Activated T-cell treated with anti-CD3 and anti-CD28 coated beads, Interleukin-2, amount 50 U/mL, for 72 hours (primary cell): ENCODE data around the gene SAMD1. TPM values are rescaled to one million over a fixed set of nuclear protein-coding genes. Genes with fewer than 3 reads are reported as not detected.
A peak's percentile ranks its signal among the peaks of the same experiment; 100 is the strongest.
"Not testable (repeated sequence)": the region's sequence is repeated elsewhere in the genome, so short reads cannot be mapped to it uniquely, and the experiment has no call there.

ENCODE experiments used
- ATAC-seq, 2 donors: fragments of 150-1000 bp; cut with Tn5 transposase; replicated peaks in 1 of 2; 2 replicates each; pipeline ENCODE4 v1.10.0; 2021; ENCODE audit warnings: moderate library complexity in 2 of 2, mild to moderate bottlenecking in 1 of 2
- DNase-seq, 2 donors: peaks; one replicate each; pipeline ENCODE4 v3.0.0; 2021 to 2022; ENCODE audit warnings: mixed read lengths in 1 of 2
- H3K27ac Mint-ChIP-seq: one replicate; pipeline ENCODE4 v1.8.0; 2022; ENCODE audit warnings: mild to moderate bottlenecking, moderate library complexity, mixed read lengths
- H3K27me3 Mint-ChIP-seq: one replicate; pipeline ENCODE4 v1.8.0; 2022; ENCODE audit warnings: low read depth, mixed read lengths
- H3K36me3 Mint-ChIP-seq, 2 donors: one replicate each; pipeline ENCODE4 v1.8.0; 2022; ENCODE audit warnings: mixed read lengths in 2 of 2, mild to moderate bottlenecking in 1 of 2; ENCODE audit not compliant: insufficient read depth in 2 of 2
- H3K4me1 Mint-ChIP-seq: one replicate; pipeline ENCODE4 v1.8.0; 2022; ENCODE audit warnings: low read depth, mixed read lengths
- H3K4me3 Mint-ChIP-seq, 2 donors: one replicate each; pipeline ENCODE4 v1.8.0; 2022; ENCODE audit warnings: mild to moderate bottlenecking in 2 of 2, mixed read lengths in 2 of 2, moderate library complexity in 2 of 2
- H3K9me3 Mint-ChIP-seq, 2 donors: one replicate each; pipeline ENCODE4 v1.8.0; 2022; ENCODE audit warnings: mixed read lengths in 2 of 2
- total RNA-seq, 2 donors: library from RNA; stranded (reverse); gene quantifications; one replicate each; pipeline ENCODE4 v1.2.3, GENCODE V29; 2022

Gene SAMD1
- total RNA-seq, 2 donors from 2014 or later, result 41.6 to 77.1 TPM

DNA sequence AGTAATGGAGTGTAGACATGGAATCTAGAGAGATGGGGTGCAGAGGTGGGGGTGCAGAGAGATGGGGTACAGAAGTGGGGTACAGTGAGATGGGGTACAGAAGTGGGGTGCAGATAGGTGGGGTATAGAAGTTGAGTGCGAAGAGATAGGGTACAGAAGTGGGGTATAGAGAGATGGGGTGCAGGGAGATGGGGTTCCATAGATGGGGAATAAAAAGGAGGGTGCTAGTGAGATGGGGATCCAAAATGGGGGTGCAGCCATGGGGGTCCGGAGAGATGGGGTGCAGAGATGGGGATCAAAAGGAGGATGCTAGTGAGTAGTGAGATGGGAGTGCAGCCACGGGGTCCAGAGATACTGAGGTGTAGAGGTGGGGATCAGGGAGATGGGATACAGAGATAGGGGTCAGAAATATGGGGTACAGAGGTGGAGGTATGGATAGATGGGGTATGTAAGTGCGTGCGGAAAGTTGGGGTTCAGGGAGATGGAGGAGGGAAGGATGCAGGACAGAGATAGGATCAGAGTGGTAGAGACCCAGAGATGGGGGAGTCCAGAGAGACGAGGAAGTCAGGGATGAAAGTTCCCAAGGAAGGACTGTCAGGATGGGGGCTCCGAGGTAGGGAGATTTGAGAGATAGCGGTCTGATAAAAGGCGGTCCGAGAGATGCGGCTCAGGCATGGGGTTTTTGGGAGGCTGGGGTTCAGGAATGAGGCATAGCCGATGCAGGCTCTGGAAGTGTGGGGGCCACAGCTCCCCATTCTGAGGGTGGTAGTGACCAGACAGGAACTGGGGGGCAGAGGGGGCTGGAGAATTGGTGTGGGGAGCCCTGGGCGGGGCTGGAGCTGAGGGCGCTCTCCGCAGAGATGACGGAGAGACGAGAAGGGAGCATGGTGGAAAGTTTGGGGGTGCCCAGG lies 32.1 kb downstream of the SAMD1 start:
- H3K27me3 Mint-ChIP-seq, result peaks cover 34% of the 10 kb centered on the region
- H3K27ac Mint-ChIP-seq, result no peak overlapping the region
- no peaks in the 10 kb centered on the region for H3K9me3 Mint-ChIP-seq
- H3K4me1 Mint-ChIP-seq, result peaks cover 22% of the 10 kb centered on the region
- H3K36me3 Mint-ChIP-seq, result no peaks in the 10 kb centered on the region
- no peak for DNase-seq
- ATAC-seq, result no peak
- peak overlapping the region; percentile 85 to 86 for H3K4me3 Mint-ChIP-seq

GRCh38 chr19:14056741-14057356 lies 33.7 kb downstream of the SAMD1 start:
- Mint-ChIP-seq H3K27ac (no peak overlapping the region), H3K36me3 (peaks cover 6 to 9% of the 10 kb centered on the region in 2 donors), H3K9me3 (no peaks in the 10 kb centered on the region), H3K4me3 (peak overlapping the region; percentile 45 to 59), H3K4me1 (peaks cover 22% of the 10 kb centered on the region), H3K27me3 (peaks cover 34% of the 10 kb centered on the region)
- ATAC-seq (no peak), DNase-seq (no peak)

DNA sequence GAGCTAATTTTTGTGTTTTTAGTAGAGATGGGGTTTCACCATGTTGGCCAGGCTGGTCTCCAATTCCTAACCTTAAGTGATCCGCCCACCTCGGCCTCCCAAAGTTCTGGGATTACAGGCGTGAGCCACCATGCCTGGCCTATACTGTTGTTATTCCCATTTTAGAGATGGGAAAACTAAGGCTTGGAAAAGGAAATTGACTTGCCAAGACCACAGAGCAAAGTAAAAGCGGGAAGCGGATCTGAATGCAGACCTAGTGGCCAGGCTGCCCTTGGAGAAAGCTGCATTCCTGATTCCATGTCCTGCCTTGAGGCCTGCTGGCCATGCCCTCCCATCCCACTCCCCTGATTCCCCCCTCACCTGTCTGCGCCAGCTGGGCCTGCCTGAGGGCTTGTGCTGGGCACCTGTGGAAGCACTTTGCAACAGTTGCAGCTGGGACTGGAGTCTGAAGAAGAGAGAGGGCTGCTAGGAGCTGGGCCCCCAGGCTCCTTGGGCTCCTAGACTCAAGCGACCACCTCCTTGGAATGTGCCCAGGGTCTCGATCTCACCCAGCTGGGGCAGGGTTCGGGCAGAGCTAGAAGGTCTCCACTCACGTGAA lies 34.4 kb downstream of the SAMD1 start:
- H3K36me3 Mint-ChIP-seq, result peaks cover 6 to 13% of the 10 kb centered on the region in 2 donors
- H3K4me3 Mint-ChIP-seq, result no peak overlapping the region
- peaks cover 22% of the 10 kb centered on the region for H3K4me1 Mint-ChIP-seq
- H3K27ac Mint-ChIP-seq, result no peak overlapping the region
- DNase-seq (no peak), ATAC-seq (no peak)
- no peaks in the 10 kb centered on the region for H3K9me3 Mint-ChIP-seq
- peaks cover 34% of the 10 kb centered on the region for H3K27me3 Mint-ChIP-seq

- H3K9me3 Mint-ChIP-seq, result no peaks in the 10 kb centered on the region
- DNase-seq, result no peak
- H3K4me3 Mint-ChIP-seq, result no peak overlapping the region
- peaks cover 27% of the 10 kb centered on the region for H3K27me3 Mint-ChIP-seq
- peaks cover 6 to 16% of the 10 kb centered on the region in 2 donors for H3K36me3 Mint-ChIP-seq
- peaks cover 22% of the 10 kb centered on the region for H3K4me1 Mint-ChIP-seq
- H3K27ac Mint-ChIP-seq, result no peak overlapping the region
- ATAC-seq, result no peak
Measured at GRCh38 chr19:14055396-14055795, 35.2 kb downstream of the SAMD1 start.

- no peak overlapping the region for H3K4me3 Mint-ChIP-seq
- peaks cover 22% of the 10 kb centered on the region for H3K27me3 Mint-ChIP-seq
- ATAC-seq, result peak in 1 of 2 donors; percentile 15
- DNase-seq, result no peak
- no peak overlapping the region for H3K27ac Mint-ChIP-seq
- peaks cover 7 to 21% of the 10 kb centered on the region in 2 donors for H3K36me3 Mint-ChIP-seq
- H3K9me3 Mint-ChIP-seq, result no peaks in the 10 kb centered on the region
- H3K4me1 Mint-ChIP-seq, result peaks cover 18% of the 10 kb centered on the region
Measured at GRCh38 chr19:14054721-14055120, 35.8 kb downstream of the SAMD1 start.

- Mint-ChIP-seq H3K4me3 (no peak overlapping the region), H3K4me1 (peaks cover 16% of the 10 kb centered on the region), H3K36me3 (peaks cover 7 to 21% of the 10 kb centered on the region in 2 donors), H3K27ac (no peak overlapping the region), H3K9me3 (no peaks in the 10 kb centered on the region), H3K27me3 (peaks cover 15% of the 10 kb centered on the region)
- ATAC-seq (no peak), DNase-seq (no peak)
Measured at GRCh38 chr19:14054099-14054498, 36.5 kb downstream of the SAMD1 start.

- DNase-seq (no peak), ATAC-seq (no peak)
- Mint-ChIP-seq H3K4me1 (peaks cover 12% of the 10 kb centered on the region), H3K27ac (no peak overlapping the region), H3K9me3 (no peaks in the 10 kb centered on the region), H3K36me3 (peaks cover 8 to 23% of the 10 kb centered on the region in 2 donors), H3K4me3 (no peak overlapping the region), H3K27me3 (peaks cover 9% of the 10 kb centered on the region)
Measured at GRCh38 chr19:14053500-14053899, 37.1 kb downstream of the SAMD1 start.

DNA sequence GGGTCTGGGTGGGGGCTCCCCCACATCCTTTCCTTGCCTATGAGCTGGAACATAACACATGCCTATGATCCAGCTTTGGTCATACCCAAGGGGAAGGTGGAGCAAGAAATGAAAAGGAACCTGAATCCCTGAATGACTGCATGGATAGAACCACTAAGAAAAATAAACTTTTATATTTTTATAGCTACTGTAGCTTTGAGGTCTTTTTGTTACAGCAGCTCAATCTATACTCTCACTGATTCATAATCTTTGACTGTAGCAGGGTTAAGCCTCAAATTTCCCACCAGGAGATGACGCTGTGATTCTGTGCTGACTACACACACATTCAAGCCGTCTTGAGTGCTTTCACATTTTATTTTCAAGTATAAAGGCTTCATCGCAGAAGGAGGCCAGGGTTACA lies 37.5 kb downstream of the SAMD1 start:
- H3K27me3 Mint-ChIP-seq, result peaks cover 5% of the 10 kb centered on the region
- H3K4me3 Mint-ChIP-seq, result no peak overlapping the region
- peaks cover 13 to 27% of the 10 kb centered on the region in 2 donors for H3K36me3 Mint-ChIP-seq
- ATAC-seq (no peak), DNase-seq (no peak)
- H3K4me1 Mint-ChIP-seq, result peaks cover 11% of the 10 kb centered on the region
- H3K9me3 Mint-ChIP-seq, result no peaks in the 10 kb centered on the region
- no peak overlapping the region for H3K27ac Mint-ChIP-seq

DNA sequence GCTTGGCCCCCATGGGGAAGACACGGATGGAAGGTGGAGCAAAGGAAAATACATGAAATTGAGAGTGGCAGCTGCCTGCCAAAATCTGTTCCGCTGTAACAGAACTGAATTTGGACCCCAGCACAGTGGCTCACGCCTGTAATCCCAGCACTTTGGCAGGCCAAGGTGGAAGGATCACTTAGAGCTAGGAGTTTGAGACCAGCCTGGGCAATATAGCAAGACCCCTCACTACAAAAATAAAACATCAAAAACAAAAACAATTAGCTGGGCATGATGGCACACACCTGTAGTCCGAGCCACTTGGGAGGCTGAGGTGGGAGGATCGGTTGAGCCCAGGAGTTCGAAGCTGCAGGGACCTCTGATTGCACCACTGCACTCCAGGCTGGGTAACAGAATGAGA lies 38.1 kb downstream of the SAMD1 start:
- DNase-seq, result no peak
- Mint-ChIP-seq H3K4me3 (no peak overlapping the region), H3K4me1 (peaks cover 5% of the 10 kb centered on the region), H3K36me3 (peaks cover 13 to 27% of the 10 kb centered on the region in 2 donors), H3K9me3 (no peaks in the 10 kb centered on the region), H3K27me3 (no peaks in the 10 kb centered on the region), H3K27ac (no peak overlapping the region)
- no peak for ATAC-seq

DNA sequence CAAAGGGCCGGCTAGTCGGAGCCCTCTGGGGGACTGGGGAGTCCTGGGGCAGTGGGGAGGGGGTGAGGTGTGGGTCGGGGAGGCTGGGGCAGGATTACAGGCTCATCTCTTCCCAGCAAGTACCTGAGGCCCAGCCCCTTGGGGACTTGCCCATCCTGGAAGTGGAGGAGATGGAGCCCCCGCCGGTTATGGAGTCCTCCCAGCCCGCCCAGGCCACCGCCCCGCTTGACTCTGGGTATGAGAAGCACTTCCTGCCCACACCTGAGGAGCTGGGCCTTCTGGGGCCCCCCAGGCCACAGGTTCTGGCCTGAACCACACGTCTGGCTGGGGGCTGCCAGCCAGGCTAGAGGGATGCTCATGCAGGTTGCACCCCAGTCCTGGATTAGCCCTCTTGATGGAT lies 38.6 kb downstream of the SAMD1 start:
- Mint-ChIP-seq H3K9me3 (no peaks in the 10 kb centered on the region), H3K27me3 (no peaks in the 10 kb centered on the region), H3K4me3 (no peak overlapping the region), H3K27ac (no peak overlapping the region), H3K36me3 (peaks cover 13 to 30% of the 10 kb centered on the region in 2 donors), H3K4me1 (peaks cover 5% of the 10 kb centered on the region)
- ATAC-seq (no peak), DNase-seq (no peak)

GRCh38 chr19:14050961-14051360 lies 39.6 kb downstream of the SAMD1 start:
- not testable (repeated sequence) for H3K27ac Mint-ChIP-seq, H3K9me3 Mint-ChIP-seq, H3K4me1 Mint-ChIP-seq, H3K27me3 Mint-ChIP-seq, H3K4me3 Mint-ChIP-seq, ATAC-seq, DNase-seq
- H3K36me3 Mint-ChIP-seq, result peaks cover 13 to 30% of the 10 kb centered on the region in 2 donors

DNA sequence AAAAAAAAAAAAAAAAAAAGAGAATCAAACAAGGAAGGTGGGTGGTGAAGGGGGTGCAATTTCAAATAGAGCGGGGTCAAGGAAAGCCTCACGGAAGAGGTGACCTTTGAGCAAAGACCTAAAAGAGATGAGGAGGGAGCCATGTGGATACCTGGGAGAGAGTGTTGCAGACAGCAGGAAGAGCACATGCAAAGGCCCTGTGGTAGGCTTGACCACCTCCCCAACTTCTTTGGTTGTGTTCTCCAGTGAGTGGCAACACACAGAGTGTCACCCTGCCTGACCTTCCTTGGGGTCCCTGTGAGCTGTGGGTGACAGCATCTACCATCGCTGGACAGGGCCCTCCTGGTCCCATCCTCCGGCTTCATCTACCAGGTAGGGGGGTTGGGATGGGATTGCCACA lies 40.0 kb downstream of the SAMD1 start:
- Mint-ChIP-seq H3K36me3 (peaks cover 13 to 30% of the 10 kb centered on the region in 2 donors), H3K27ac (no peak overlapping the region), H3K4me3 (no peak overlapping the region), H3K4me1 (peaks cover 5% of the 10 kb centered on the region), H3K27me3 (no peaks in the 10 kb centered on the region), H3K9me3 (no peaks in the 10 kb centered on the region)
- DNase-seq, result no peak
- ATAC-seq, result no peak

DNA sequence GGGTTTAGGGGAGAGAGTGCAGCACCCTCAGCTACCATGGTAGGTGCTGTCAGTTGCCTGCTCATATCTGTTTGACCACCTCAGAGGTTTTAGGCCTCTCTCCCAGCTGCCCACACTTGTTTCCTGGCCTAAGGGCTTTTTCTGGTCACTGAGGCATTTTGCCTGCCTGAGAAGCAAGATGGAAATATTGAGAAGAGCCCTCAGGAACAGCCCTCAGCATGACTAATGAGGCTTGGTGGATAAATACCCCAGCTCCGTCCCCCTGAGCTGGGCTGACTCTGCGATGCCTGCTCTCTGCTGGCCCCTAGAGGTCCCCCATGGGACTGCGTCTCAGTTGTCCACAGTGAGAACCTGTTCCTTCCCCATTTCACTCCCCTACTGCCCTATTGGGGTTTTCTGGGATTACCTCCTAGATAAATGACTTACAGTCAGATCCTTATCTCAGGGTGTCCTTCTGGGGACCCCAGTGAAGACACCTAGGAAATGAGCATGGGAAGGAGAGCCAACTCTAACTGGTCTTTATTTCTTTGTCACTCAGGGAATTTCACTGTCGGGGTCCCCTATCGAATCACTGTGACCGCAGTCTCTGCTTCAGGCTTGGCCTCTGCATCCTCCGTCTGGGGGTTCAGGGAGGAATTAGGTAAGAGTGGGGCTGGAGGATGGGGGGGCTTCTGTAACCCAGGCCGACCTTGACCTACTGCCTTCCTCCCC lies 42.0 kb downstream of the SAMD1 start:
- ATAC-seq (peak; percentile 78 to 84), DNase-seq (peak; percentile 74 to 81)
- peak overlapping the region; percentile 28 for H3K27ac Mint-ChIP-seq
- no peaks in the 10 kb centered on the region for H3K27me3 Mint-ChIP-seq
- peaks cover 5% of the 10 kb centered on the region for H3K4me1 Mint-ChIP-seq
- no peak overlapping the region for H3K4me3 Mint-ChIP-seq
- peaks cover 13 to 30% of the 10 kb centered on the region in 2 donors for H3K36me3 Mint-ChIP-seq
- H3K9me3 Mint-ChIP-seq, result no peaks in the 10 kb centered on the region
